Peyer's patch (tissue), 4 donors: ENCODE results near the gene RNF123. TPM values are rescaled to one million over a fixed set of nuclear protein-coding genes. Genes with fewer than 3 reads are reported as not detected.

Experiments
- DNase-seq, 3 donors: peaks; one replicate each; pipeline ENCODE4 v3.0.0-alpha.2; 2017 to 2019
- H3K27ac ChIP-seq, 4 donors: fragments of 200-600 bp; sonication (generic); one replicate each; pipeline ENCODE4 v1.5.1; 2016 to 2019
- H3K27me3 ChIP-seq, 2 donors: fragments of 200-600 bp; sonication (generic); one replicate each; pipeline ENCODE4 v1.5.1; 2019
- H3K36me3 ChIP-seq, 3 donors: fragments of 200-600 bp; sonication (generic); one replicate each; pipeline ENCODE4 v1.5.1; 2016 to 2019
- H3K4me1 ChIP-seq, 4 donors: fragments of 200-600 bp; sonication (generic); one replicate each; pipeline ENCODE4 v1.5.1; 2016 to 2019
- H3K4me3 ChIP-seq, 4 donors: fragments of 200-600 bp; sonication (generic); 1 replicate in 3 of 4; 2 replicates in 1 of 4; pipeline ENCODE4 v1.5.1; 2016 to 2019; ENCODE audit warnings: mild to moderate bottlenecking in 1 of 4
- H3K9me3 ChIP-seq, 4 donors: fragments of 200-600 bp; sonication (generic); one replicate each; pipeline ENCODE4 v1.5.1; 2016 to 2019; ENCODE audit warnings: mild to moderate bottlenecking in 1 of 4
- POLR2A ChIP-seq, 2 donors: fragments of 450-650 bp; IDR thresholded peaks; one replicate each; pipeline ENCODE4 v1.5.1; 2017; ENCODE audit warnings: antibody characterized with exemption in 2 of 2, mild to moderate bottlenecking in 2 of 2, moderate library complexity in 2 of 2
- total RNA-seq, 4 donors: library from RNA; depleted of rRNA; stranded (reverse); fragments of >200 nt; gene quantifications; one replicate each; pipeline ENCODE4 v1.1.0, GENCODE V29; 2016
- TF ChIP-seq, protein P1 (sequence below), 6 experiments: fragments of 450-650 bp in 4 of 6; fragments of 200-600 bp in 2 of 6; sonication (generic) in 1 of 6; IDR thresholded peaks; one replicate each; pipeline ENCODE4 v1.5.1; 2017 to 2019; ENCODE audit warnings: antibody characterized with exemption in 6 of 6, mild to moderate bottlenecking in 3 of 6, moderate library complexity in 1 of 6

RNF123 gene
- total RNA-seq, 4 donors from 2014 or later = 74.3 to 101 (median 84.3) TPM

DNA sequence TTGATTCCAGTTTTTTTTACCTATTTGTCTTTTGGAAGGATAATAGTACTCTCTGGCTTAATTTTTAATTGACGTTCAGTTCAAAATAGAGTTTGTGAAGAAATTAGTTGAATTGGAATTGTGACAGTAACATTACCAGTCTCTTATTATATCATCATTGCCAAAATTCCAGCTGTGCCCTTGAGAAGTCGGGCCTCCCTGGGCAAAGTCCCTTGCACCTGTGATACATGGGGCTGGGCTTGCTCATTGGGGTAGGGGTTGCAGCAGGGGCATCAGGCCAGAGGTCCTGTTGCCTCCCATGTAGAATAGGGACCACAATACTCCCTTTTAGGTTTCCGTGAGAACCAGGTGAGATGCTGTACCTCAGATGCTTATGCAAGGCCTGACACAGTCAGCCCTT is 43.1 kb upstream of the RNF123 start:
- Histone ChIP-seq H3K9me3 (no peaks in the 10 kb centered on the region), H3K27me3 (no peaks in the 10 kb centered on the region), H3K27ac (no peak overlapping the region), H3K4me3 (no peak overlapping the region), H3K36me3 (no peaks in the 10 kb centered on the region), H3K4me1 (no peaks in the 10 kb centered on the region)
- TF ChIP-seq POLR2A (IDR thresholded peaks at IDR 0.05) = no peak
- TF ChIP-seq, protein P1, sequence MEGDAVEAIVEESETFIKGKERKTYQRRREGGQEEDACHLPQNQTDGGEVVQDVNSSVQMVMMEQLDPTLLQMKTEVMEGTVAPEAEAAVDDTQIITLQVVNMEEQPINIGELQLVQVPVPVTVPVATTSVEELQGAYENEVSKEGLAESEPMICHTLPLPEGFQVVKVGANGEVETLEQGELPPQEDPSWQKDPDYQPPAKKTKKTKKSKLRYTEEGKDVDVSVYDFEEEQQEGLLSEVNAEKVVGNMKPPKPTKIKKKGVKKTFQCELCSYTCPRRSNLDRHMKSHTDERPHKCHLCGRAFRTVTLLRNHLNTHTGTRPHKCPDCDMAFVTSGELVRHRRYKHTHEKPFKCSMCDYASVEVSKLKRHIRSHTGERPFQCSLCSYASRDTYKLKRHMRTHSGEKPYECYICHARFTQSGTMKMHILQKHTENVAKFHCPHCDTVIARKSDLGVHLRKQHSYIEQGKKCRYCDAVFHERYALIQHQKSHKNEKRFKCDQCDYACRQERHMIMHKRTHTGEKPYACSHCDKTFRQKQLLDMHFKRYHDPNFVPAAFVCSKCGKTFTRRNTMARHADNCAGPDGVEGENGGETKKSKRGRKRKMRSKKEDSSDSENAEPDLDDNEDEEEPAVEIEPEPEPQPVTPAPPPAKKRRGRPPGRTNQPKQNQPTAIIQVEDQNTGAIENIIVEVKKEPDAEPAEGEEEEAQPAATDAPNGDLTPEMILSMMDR (IDR thresholded peaks at IDR 0.05) = no peak
- DNase-seq = no peak

DNA sequence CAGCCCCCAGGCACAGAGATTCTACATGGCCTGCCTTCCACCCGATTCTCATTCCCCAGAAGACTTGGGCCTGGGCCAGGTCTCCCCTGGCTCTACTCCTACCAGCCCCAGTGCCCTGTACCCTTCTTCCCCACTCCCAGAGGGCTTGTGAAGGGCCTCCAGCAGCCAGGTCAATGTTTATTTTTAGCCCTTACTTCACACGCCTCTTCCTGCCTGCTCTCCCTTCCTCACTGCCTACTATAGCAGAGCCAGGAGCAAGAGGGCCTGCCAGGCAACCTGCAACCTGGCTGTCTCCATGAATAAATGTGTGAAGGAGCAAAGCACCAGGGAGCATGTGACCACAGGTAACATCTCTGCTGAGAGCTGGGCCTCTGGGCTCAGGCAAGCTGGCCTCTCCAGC is 41.6 kb upstream of the RNF123 start:
- no peaks in the 10 kb centered on the region for H3K36me3 ChIP-seq
- DNase-seq = no peak
- TF ChIP-seq POLR2A (IDR thresholded peaks at IDR 0.05) = no peak
- TF ChIP-seq, protein P1 (IDR thresholded peaks at IDR 0.05) = no peak
- no peak overlapping the region for H3K4me3 ChIP-seq
- no peaks in the 10 kb centered on the region for H3K9me3 ChIP-seq
- H3K4me1 ChIP-seq = no peaks in the 10 kb centered on the region
- H3K27ac ChIP-seq = no peak overlapping the region
- no peaks in the 10 kb centered on the region for H3K27me3 ChIP-seq

DNA sequence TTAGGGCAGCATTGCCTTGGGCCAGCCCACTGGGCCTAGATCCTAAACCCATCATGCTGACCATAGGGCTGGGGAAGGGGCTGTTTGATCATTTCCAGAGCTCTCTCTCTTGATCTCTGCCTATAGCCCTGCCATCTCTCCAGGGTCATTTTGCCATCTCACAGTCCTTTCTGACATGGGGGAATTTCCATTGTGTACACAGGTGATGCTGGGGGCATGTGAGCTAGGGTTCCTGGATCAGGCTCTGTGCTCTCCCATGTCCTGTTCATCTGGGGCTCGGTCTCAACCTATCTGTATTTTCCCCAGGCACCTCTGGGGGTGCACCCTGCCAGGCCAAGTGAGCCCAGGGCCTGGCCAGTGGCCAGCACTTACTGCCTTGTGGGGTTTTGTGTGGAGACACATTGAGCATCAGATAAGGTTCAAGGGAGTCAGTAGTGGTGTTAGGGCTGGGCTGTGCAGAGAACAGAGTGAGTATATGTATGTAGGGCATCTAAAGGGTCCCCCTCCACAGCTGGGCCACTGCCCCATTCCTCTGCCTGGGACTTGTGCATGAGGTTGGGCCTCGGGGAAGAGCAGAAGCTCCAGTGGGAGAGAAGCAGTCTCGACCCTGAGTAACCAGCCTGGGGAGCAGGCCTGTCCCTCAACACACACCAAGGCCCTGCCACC is 40.9 kb upstream of the RNF123 start:
- Histone ChIP-seq H3K4me3 (no peak overlapping the region), H3K36me3 (no peaks in the 10 kb centered on the region), H3K4me1 (no peaks in the 10 kb centered on the region), H3K27me3 (no peaks in the 10 kb centered on the region), H3K9me3 (no peaks in the 10 kb centered on the region), H3K27ac (no peak overlapping the region)
- DNase-seq = no peak
- TF ChIP-seq, protein P1 (IDR thresholded peaks at IDR 0.05) = no peak
- TF ChIP-seq POLR2A (IDR thresholded peaks at IDR 0.05) = no peak

DNA sequence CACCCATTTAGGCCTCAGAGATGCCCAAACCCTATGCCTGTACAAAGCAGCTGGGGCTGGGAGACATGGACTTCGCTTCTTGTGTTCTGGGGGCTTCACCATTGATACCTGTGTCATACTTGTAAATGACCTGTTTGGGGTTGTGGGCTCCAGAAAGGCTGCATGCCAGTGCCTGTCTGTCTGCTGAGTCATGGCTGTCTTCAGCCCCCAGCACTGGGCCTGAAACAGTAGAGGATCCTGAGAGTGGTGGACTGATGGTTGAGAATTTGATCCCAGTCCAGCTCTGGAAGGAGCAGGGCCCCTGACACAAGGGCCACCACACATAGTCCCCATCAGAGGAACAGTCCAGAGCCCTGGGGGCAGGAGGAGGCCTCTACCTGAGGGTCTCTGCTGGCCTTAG is 39.8 kb upstream of the RNF123 start:
- TF ChIP-seq POLR2A (IDR thresholded peaks at IDR 0.05) = no peak
- TF ChIP-seq, protein P1 (IDR thresholded peaks at IDR 0.05) = no peak
- no peaks in the 10 kb centered on the region for H3K36me3 ChIP-seq
- H3K27me3 ChIP-seq = no peaks in the 10 kb centered on the region
- no peaks in the 10 kb centered on the region for H3K4me1 ChIP-seq
- H3K27ac ChIP-seq = no peak overlapping the region
- no peaks in the 10 kb centered on the region for H3K9me3 ChIP-seq
- no peak for DNase-seq
- no peak overlapping the region for H3K4me3 ChIP-seq

DNA sequence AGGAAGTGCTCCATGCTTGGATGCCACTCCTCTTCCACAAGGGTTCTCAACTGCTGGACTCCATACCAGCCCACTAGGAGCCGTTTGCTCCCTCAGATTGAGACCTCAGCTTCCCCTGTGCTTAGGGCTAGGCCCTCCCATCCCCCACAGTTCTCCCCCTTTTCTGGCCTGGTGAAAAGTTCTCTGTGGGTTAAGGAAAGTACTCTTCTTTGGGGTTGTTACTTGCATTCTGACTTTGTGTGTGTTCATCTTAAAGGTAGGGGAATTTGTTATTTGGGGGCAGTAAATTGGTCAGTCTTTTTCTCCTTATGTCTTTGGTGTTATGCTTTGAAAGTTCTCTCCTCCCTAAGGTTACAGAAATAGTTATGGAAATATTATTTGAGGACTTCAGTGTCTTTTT is 39.2 kb upstream of the RNF123 start:
- no peak for TF ChIP-seq POLR2A (IDR thresholded peaks at IDR 0.05)
- TF ChIP-seq, protein P1 (IDR thresholded peaks at IDR 0.05) = no peak

DNA sequence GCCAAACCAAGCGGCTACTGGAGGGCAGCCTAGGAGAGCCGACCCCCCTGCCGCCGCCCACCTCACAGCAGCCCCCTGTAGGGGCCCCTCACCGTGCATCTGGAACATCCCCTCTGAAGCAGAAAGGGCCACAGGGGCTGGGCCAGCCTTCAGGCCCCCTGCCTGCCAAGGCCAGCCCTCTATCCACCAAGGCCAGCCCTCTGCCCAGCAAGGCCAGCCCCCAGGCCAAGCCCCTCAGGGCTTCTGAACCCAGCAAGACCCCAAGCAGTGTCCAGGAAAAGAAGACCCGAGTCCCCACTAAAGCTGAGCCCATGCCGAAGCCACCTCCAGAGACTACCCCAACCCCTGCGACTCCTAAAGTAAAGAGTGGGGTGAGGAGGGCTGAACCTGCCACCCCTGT is 38.7 kb upstream of the RNF123 start:
- Histone ChIP-seq H3K9me3 (no peaks in the 10 kb centered on the region), H3K27me3 (no peaks in the 10 kb centered on the region), H3K36me3 (no peaks in the 10 kb centered on the region), H3K4me3 (no peak overlapping the region), H3K27ac (no peak overlapping the region), H3K4me1 (no peaks in the 10 kb centered on the region)
- no peak for DNase-seq
- TF ChIP-seq, protein P1 (IDR thresholded peaks at IDR 0.05) = no peak
- no peak for TF ChIP-seq POLR2A (IDR thresholded peaks at IDR 0.05)

More for the DNA sequence above, 39.2 kb upstream of the RNF123 start:
- Histone ChIP-seq H3K27me3 (no peaks in the 10 kb centered on the region), H3K9me3 (no peaks in the 10 kb centered on the region), H3K36me3 (no peaks in the 10 kb centered on the region), H3K4me3 (no peak overlapping the region), H3K4me1 (no peaks in the 10 kb centered on the region), H3K27ac (no peak overlapping the region)
- DNase-seq = no peak
